ENCODE data around the gene RBM8A. TPM values are rescaled to one million over a fixed set of nuclear protein-coding genes. Genes with fewer than 3 reads are reported as not detected.

The RBM8A gene
- total RNA-seq, 2 experiments from 2014 or later, result 135 to 200 TPM

DNA sequence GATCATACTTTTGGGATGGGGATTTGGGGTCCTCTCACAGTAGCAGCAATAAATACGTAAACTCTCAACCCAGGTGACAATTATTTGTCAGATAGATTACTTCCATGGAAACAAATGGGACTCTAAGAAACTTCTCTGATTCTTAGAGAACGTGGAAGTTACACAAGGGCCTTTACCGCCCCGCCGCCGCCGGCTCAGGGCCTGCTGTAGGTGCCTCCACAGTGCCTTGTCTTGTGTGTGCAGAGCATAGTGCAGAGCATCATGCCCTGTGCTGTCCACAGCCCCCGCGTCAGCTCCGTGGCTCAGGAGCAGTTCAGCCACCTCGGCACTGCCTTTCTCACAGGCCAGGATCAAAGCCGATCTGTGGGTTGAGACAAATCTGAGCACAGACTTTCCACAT lies 52.6 kb downstream of the RBM8A start:
- BruUV-seq (replicated peaks), result no TSS peak
- Histone ChIP-seq H3K4me2 (ENCODE audit: low read length) (no peak overlapping the region), H3K79me2 (ENCODE audit: insufficient read depth, low read depth, low read length) (no peaks in the 10 kb centered on the region), H3K9me2 (ENCODE audit: insufficient read depth, low read length) (no peaks in the 10 kb centered on the region), H3K36me3 (ENCODE audit: insufficient read depth, low read length) (no peaks in the 10 kb centered on the region), H4K20me1 (ENCODE audit: insufficient read depth, low read length) (no peaks in the 10 kb centered on the region), H3K27ac (ENCODE audit: low read depth, low read length, poor library complexity, severe bottlenecking) (no peak overlapping the region), H2AFZ (ENCODE audit: low read length) (no peak overlapping the region), H3K4me1 (ENCODE audit: insufficient read depth, low read length, poor library complexity, severe bottlenecking) (no peaks in the 10 kb centered on the region), H3K9me3 (ENCODE audit: low read length) (no peaks in the 10 kb centered on the region), H3K4me3 (ENCODE audit: low read depth, low read length, poor library complexity, severe bottlenecking) (no peak overlapping the region)
- ChIA-PET CTCF (ENCODE audit: unreplicated experiment) (no interaction called here), POLR2A (interaction anchor here (1.1 kb wide), 1 partner anchor 161 kb away, joined by 3 read pairs; no protein-coding TSS in a partner anchor)
- TF ChIP-seq, protein P1, sequence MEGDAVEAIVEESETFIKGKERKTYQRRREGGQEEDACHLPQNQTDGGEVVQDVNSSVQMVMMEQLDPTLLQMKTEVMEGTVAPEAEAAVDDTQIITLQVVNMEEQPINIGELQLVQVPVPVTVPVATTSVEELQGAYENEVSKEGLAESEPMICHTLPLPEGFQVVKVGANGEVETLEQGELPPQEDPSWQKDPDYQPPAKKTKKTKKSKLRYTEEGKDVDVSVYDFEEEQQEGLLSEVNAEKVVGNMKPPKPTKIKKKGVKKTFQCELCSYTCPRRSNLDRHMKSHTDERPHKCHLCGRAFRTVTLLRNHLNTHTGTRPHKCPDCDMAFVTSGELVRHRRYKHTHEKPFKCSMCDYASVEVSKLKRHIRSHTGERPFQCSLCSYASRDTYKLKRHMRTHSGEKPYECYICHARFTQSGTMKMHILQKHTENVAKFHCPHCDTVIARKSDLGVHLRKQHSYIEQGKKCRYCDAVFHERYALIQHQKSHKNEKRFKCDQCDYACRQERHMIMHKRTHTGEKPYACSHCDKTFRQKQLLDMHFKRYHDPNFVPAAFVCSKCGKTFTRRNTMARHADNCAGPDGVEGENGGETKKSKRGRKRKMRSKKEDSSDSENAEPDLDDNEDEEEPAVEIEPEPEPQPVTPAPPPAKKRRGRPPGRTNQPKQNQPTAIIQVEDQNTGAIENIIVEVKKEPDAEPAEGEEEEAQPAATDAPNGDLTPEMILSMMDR (conservative IDR thresholded peaks at IDR 0.05; ENCODE audit: low read length), result no peak
- no peak for TF ChIP-seq EZH2phosphoT487 (IDR thresholded peaks at IDR 0.05; ENCODE audit: borderline replicate concordance, low read depth, low read length)
- DNase-seq (ENCODE audit: low spot score), result no peak
- intact Hi-C loops (cut with micrococcal nuclease; ENCODE audit: unreplicated experiment), result no loop called here

DNA sequence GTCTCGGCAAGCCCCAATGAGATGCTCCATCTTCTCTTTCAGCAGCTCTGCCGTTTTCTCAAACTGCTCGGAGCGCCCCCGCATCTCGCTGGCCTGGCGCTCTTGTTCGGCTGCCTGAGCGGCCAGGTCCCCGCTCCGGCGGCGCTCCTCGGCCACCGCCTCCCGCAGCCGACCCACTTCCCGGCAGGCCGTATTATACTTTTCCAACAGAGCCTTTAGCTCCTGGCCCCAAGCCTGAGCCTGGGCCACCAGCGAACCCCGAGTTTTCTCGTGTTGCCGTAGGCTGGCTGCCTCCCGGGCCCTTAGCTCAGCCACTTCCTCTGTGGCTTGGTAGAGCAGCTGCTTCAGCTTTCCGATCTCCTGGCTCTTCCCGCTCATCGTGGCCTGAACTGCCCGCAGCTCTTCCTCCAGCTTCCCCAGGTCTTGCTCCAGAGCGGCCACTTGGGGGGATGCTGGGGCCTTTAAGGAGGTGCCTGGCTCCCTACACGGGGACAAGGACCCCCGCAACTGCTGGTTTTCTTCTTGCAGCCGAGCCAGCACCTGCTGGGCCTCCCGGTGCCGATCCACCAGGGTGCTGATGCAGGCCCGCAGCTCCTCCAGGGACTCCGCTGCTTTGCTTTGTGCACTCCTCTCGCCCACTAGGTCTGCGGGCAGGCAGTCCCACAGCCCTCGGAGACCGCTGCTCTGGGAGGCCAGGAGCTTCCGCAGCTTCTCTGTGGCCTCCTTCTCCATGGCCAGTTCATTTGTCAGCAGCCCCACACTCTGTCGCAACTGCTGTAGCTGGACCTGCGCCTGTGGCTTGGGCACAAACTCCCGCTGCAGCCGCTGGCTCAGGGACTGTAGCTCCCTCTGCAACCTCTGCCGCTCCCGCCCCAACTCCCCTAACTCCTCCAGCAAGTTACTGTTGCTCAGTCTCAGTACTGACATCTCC lies 55.0 kb downstream of the RBM8A start:
- H3K4me1 ChIP-seq (ENCODE audit: insufficient read depth, low read length, poor library complexity, severe bottlenecking), result no peaks in the 10 kb centered on the region
- H3K79me2 ChIP-seq (ENCODE audit: insufficient read depth, low read depth, low read length), result no peaks in the 10 kb centered on the region
- ChIA-PET POLR2A (interaction anchor here (1.2 to 1.5 kb wide), 2 partner anchors 11 kb away, joined by 3 read pairs; no protein-coding TSS in a partner anchor), CTCF (ENCODE audit: unreplicated experiment) (interaction anchor here (0.8 kb wide), 1 partner anchor 85 kb away, joined by 3 read pairs; the partner anchor contains the start of gene LIX1L)
- no peak overlapping the region for H3K4me3 ChIP-seq (ENCODE audit: low read depth, low read length, poor library complexity, severe bottlenecking)
- BruUV-seq (replicated peaks), result no TSS peak
- no peaks in the 10 kb centered on the region for H3K9me2 ChIP-seq (ENCODE audit: insufficient read depth, low read length)
- TF ChIP-seq, protein P1 (conservative IDR thresholded peaks at IDR 0.05; ENCODE audit: low read length), result no peak
- no peak for TF ChIP-seq EZH2phosphoT487 (IDR thresholded peaks at IDR 0.05; ENCODE audit: borderline replicate concordance, low read depth, low read length)
- no peak overlapping the region for H3K4me2 ChIP-seq (ENCODE audit: low read length)
- no peaks in the 10 kb centered on the region for H4K20me1 ChIP-seq (ENCODE audit: insufficient read depth, low read length)
- H3K9me3 ChIP-seq (ENCODE audit: low read length), result no peaks in the 10 kb centered on the region
- H2AFZ ChIP-seq (ENCODE audit: low read length), result no peak overlapping the region
- intact Hi-C loops (cut with micrococcal nuclease; ENCODE audit: unreplicated experiment), result no loop called here
- H3K36me3 ChIP-seq (ENCODE audit: insufficient read depth, low read length), result no peaks in the 10 kb centered on the region
- no peak for DNase-seq (ENCODE audit: low spot score)
- no peak overlapping the region for H3K27ac ChIP-seq (ENCODE audit: low read depth, low read length, poor library complexity, severe bottlenecking)

Other genes starting within 250 kb of the RBM8A start
- 0.80 TPM in 1 of 2 replicates, not detected in the other for gene PDZK1, start 220.1 kb downstream of the RBM8A start, total RNA-seq (2014; rRNA removed; shearing (Covaris generic))
- gene PDZK1, start 220.1 kb downstream of the RBM8A start, total RNA-seq (2022), result 0.23 TPM in 1 of 2 replicates, not detected in the other
- gene CD160, start 208.0 kb downstream of the RBM8A start, total RNA-seq (2014; rRNA removed; shearing (Covaris generic)), result 0.23 TPM in 1 of 2 replicates, not detected in the other
- not detected in 2 replicates for gene CD160, start 208.0 kb downstream of the RBM8A start, total RNA-seq (2022)
- 14.7 and 14.8 TPM in 2 replicates for gene RNF115, start 103.4 kb downstream of the RBM8A start, total RNA-seq (2014; rRNA removed; shearing (Covaris generic))
- gene RNF115, start 103.4 kb downstream of the RBM8A start, total RNA-seq (2022), result 23.9 and 24.0 TPM in 2 replicates
- gene POLR3C, start 103.3 kb downstream of the RBM8A start, total RNA-seq (2014; rRNA removed; shearing (Covaris generic)), result 48.9 and 57.1 TPM in 2 replicates
- 78.8 and 80.0 TPM in 2 replicates for gene POLR3C, start 103.3 kb downstream of the RBM8A start, total RNA-seq (2022)
- 10.8 and 16.9 TPM in 2 replicates for gene NUDT17, start 81.9 kb downstream of the RBM8A start, total RNA-seq (2014; rRNA removed; shearing (Covaris generic))
- 39.3 and 39.4 TPM in 2 replicates for gene NUDT17, start 81.9 kb downstream of the RBM8A start, total RNA-seq (2022)
- 7.8 and 9.4 TPM in 2 replicates for gene PIAS3, start 68.4 kb downstream of the RBM8A start, total RNA-seq (2014; rRNA removed; shearing (Covaris generic))
- gene PIAS3, start 68.4 kb downstream of the RBM8A start, total RNA-seq (2022), result 28.1 and 32.8 TPM in 2 replicates
- gene ANKRD35, start 41.6 kb downstream of the RBM8A start, total RNA-seq (2014; rRNA removed; shearing (Covaris generic)), result not detected in 2 replicates
- gene ANKRD35, start 41.6 kb downstream of the RBM8A start, total RNA-seq (2022), result not detected in 2 replicates
- gene ITGA10, start 17.4 kb downstream of the RBM8A start, total RNA-seq (2014; rRNA removed; shearing (Covaris generic)), result 0.82 and 1.5 TPM in 2 replicates
- gene ITGA10, start 17.4 kb downstream of the RBM8A start, total RNA-seq (2022), result 0.87 and 1.5 TPM in 2 replicates
- gene PEX11B, start 8.8 kb downstream of the RBM8A start, total RNA-seq (2014; rRNA removed; shearing (Covaris generic)), result 18.2 and 19.5 TPM in 2 replicates
- 29.8 and 32.9 TPM in 2 replicates for gene PEX11B, start 8.8 kb downstream of the RBM8A start, total RNA-seq (2022)
- 10.2 and 11.6 TPM in 2 replicates for gene LIX1L, start 30.5 kb upstream of the RBM8A start, total RNA-seq (2014; rRNA removed; shearing (Covaris generic))
- 26.3 and 31.8 TPM in 2 replicates for gene LIX1L, start 30.5 kb upstream of the RBM8A start, total RNA-seq (2022)
- gene ANKRD34A, start 37.1 kb upstream of the RBM8A start, total RNA-seq (2014; rRNA removed; shearing (Covaris generic)), result 0.62 and 1.9 TPM in 2 replicates
- 4.5 and 4.8 TPM in 2 replicates for gene ANKRD34A, start 37.1 kb upstream of the RBM8A start, total RNA-seq (2022)
- 19.8 and 29.8 TPM in 2 replicates for gene POLR3GL, start 37.2 kb upstream of the RBM8A start, total RNA-seq (2014; rRNA removed; shearing (Covaris generic))
- 27.3 and 30.7 TPM in 2 replicates for gene POLR3GL, start 37.2 kb upstream of the RBM8A start, total RNA-seq (2022)
- gene TXNIP, start 69.1 kb upstream of the RBM8A start, total RNA-seq (2014; rRNA removed; shearing (Covaris generic)), result 99.9 and 144 TPM in 2 replicates
- gene TXNIP, start 69.1 kb upstream of the RBM8A start, total RNA-seq (2022), result 50.3 and 76.8 TPM in 2 replicates
- not detected in 2 replicates for gene HJV, start 94.3 kb upstream of the RBM8A start, total RNA-seq (2014; rRNA removed; shearing (Covaris generic))
- gene HJV, start 94.3 kb upstream of the RBM8A start, total RNA-seq (2022), result not detected in 2 replicates
- 1.0 and 1.2 TPM in 2 replicates for gene NBPF10, start 217.3 kb upstream of the RBM8A start, total RNA-seq (2014; rRNA removed; shearing (Covaris generic))
- 2.4 and 2.7 TPM in 2 replicates for gene NBPF10, start 217.3 kb upstream of the RBM8A start, total RNA-seq (2022)